GM12865 (cell line): ENCODE measurements around the gene SBNO2.
A peak's percentile ranks its signal among the peaks of the same experiment; 100 is the strongest.

Source experiments
- DNase-seq: peaks from one replicate; pipeline ENCODE4 v3.0.0; 2010; ENCODE audit warnings: low read depth
- H3K4me3 ChIP-seq: 2 replicates; pipeline ENCODE4 v1.5.1; 2011; ENCODE audit warnings: mild to moderate bottlenecking, low read depth, low read length, control low read depth
- CTCF ChIP-seq: IDR thresholded peaks from 2 replicates; pipeline ENCODE4 v1.5.1; 2011; ENCODE audit warnings: low read length, control low read depth, low read depth, inconsistent platforms; ENCODE audit not compliant: insufficient read depth; ENCODE audit errors: missing control alignments

Gene SBNO2

GRCh38 chr19:1103132-1103707 is 70.8 kb downstream of the SBNO2 start:
- no peak for TF ChIP-seq CTCF
- no peak for DNase-seq
- peak overlapping the region; percentile 45 for H3K4me3 ChIP-seq

- TF ChIP-seq CTCF = no peak
- no peak overlapping the region for H3K4me3 ChIP-seq
- peak; percentile 93 for DNase-seq
Measured at GRCh38 chr19:1102407-1103131, 71.5 kb downstream of the SBNO2 start.

DNA sequence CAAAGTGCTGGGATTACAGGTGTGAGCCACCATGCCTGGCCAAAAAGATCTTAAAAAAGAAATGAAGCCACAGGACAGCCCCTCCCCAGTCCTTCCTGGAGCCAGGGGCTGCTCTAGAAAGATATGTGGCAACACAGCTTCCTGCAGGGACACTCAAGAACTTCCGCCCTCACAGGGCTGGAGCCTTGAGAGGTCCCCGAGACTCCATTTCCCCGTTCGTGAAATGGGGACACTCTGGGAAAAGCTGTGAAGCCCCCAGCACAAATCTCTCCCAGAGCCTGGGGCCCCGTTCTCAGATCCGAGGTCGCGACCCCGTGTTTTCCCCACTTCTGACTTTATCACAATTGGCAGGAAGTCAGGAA is 72.8 kb downstream of the SBNO2 start:
- peak overlapping the region; percentile 1; the same call in 1 of the 2 replicates for H3K4me3 ChIP-seq
- no peak for TF ChIP-seq CTCF
- DNase-seq = peak; percentile 63

GRCh38 chr19:1098177-1099051 is 75.7 kb downstream of the SBNO2 start:
- H3K4me3 ChIP-seq = no peak overlapping the region
- TF ChIP-seq CTCF = no peak
- DNase-seq = no peak

DNA sequence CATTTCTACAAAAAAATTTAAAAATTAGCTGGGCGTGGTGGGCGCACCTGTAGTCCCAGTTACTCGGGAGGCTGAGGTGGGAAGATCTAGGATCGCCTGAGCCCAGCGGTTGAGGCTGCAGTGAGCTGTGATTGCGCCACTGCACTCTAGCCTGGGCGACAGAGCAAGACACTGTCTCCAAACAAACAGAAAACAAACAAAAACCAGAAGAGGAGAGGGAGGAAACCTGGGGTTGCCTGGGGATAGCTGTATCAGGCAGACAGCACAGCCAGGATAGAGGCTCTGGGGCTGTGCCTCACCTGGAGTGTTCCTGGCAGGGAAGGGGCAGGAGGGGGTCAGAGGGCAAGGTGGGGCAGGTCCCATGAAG is 76.3 kb downstream of the SBNO2 start:
- DNase-seq = no peak
- H3K4me3 ChIP-seq = no peak overlapping the region
- TF ChIP-seq CTCF = no peak

GRCh38 chr19:1094978-1095701 is 78.9 kb downstream of the SBNO2 start, which contains the start of gene POLR2E:
POLR2E (minus strand) TSS chr19:1095375; CDS start chr19:1095315, 60 bp downstream.
- peak; percentile 99 for DNase-seq
- peak within 1 kb of the TSS; percentile 99 for H3K4me3 ChIP-seq
- no peak for TF ChIP-seq CTCF
